ENCODE data around the gene PTPRN. TPM values are rescaled to one million over a fixed set of nuclear protein-coding genes. Genes with fewer than 3 reads are reported as not detected.
"Not testable (repeated sequence)": the region's sequence is repeated elsewhere in the genome, so short reads cannot be mapped to it uniquely, and the experiment has no call there.

The PTPRN gene
- total RNA-seq, 2 donors from 2014 or later = 0.44 to 1.1 TPM

- H3K27me3 ChIP-seq (ENCODE audit: control insufficient read depth, insufficient read depth, low read length, poor library complexity, severe bottlenecking) = no peaks in the 10 kb centered on the region
- H3K27ac Mint-ChIP-seq = no peak overlapping the region
- peaks cover 12% of the 10 kb centered on the region for H3K36me3 Mint-ChIP-seq (ENCODE audit: low read depth)
- no peak overlapping the region for H3K9ac ChIP-seq (ENCODE audit: extremely low read depth, low read length, poor library complexity, severe bottlenecking)
- H3K4me1 Mint-ChIP-seq = peaks cover 3% of the 10 kb centered on the region
- WGBS, 2 experiments (ENCODE audit: insufficient coverage in 1 of 2, insufficient read length in 1 of 2) = 91 to 95% methylated on average over 10 of the region's 10 CpGs
- peaks cover 16% of the 10 kb centered on the region for H3K27me3 Mint-ChIP-seq (ENCODE audit: insufficient read depth)
- no peaks in the 10 kb centered on the region for H3K4me1 ChIP-seq (ENCODE audit: control insufficient read depth, insufficient read depth, low read length)
- no peaks in the 10 kb centered on the region for H3K9me3 Mint-ChIP-seq
- H3K4me3 Mint-ChIP-seq = no peak overlapping the region
- H3K4me3 ChIP-seq (ENCODE audit: low read length) = no peak overlapping the region
- H3K36me3 ChIP-seq (ENCODE audit: control insufficient read depth, insufficient read depth, low read length) = peaks cover 19% of the 10 kb centered on the region
- no peak for DNase-seq
- no peak for TF ChIP-seq CTCF (conservative IDR thresholded peaks at IDR 0.05)
- no peaks in the 10 kb centered on the region for H3K9me3 ChIP-seq (ENCODE audit: control insufficient read depth, low read length)
- H3K27ac ChIP-seq (ENCODE audit: low read depth, low read length) = no peak overlapping the region
Observed at GRCh38 chr2:219287580-219288265, 21.5 kb downstream of the PTPRN start.

- H3K27me3 Mint-ChIP-seq (ENCODE audit: insufficient read depth) = peaks cover 15% of the 10 kb centered on the region
- not testable (repeated sequence) for H3K27me3 ChIP-seq (ENCODE audit: control insufficient read depth, insufficient read depth, low read length, poor library complexity, severe bottlenecking); H3K4me1 ChIP-seq (ENCODE audit: control insufficient read depth, insufficient read depth, low read length); H3K27ac ChIP-seq (ENCODE audit: low read depth, low read length); DNase-seq; H3K4me3 Mint-ChIP-seq; H3K27ac Mint-ChIP-seq; H3K9me3 ChIP-seq (ENCODE audit: control insufficient read depth, low read length); H3K9me3 Mint-ChIP-seq; H3K4me3 ChIP-seq (ENCODE audit: low read length); H3K4me1 Mint-ChIP-seq; H3K9ac ChIP-seq (ENCODE audit: extremely low read depth, low read length, poor library complexity, severe bottlenecking)
- peaks cover 26% of the 10 kb centered on the region for H3K36me3 ChIP-seq (ENCODE audit: control insufficient read depth, insufficient read depth, low read length)
- H3K36me3 Mint-ChIP-seq (ENCODE audit: low read depth) = peaks cover 17% of the 10 kb centered on the region
- 94 to 100% methylated on average over 1 to 6 of the region's 6 CpGs for WGBS, 2 experiments (ENCODE audit: insufficient coverage in 1 of 2, insufficient read length in 1 of 2)
Observed at GRCh38 chr2:219287116-219287440, 22.1 kb downstream of the PTPRN start.

- Histone ChIP-seq H3K9me3 (ENCODE audit: control insufficient read depth, low read length) (no peaks in the 10 kb centered on the region), H3K9ac (ENCODE audit: extremely low read depth, low read length, poor library complexity, severe bottlenecking) (no peak overlapping the region), H3K27me3 (ENCODE audit: control insufficient read depth, insufficient read depth, low read length, poor library complexity, severe bottlenecking) (no peaks in the 10 kb centered on the region), H3K4me1 (ENCODE audit: control insufficient read depth, insufficient read depth, low read length) (no peaks in the 10 kb centered on the region), H3K27ac (ENCODE audit: low read depth, low read length) (no peak overlapping the region), H3K4me3 (ENCODE audit: low read length) (no peak overlapping the region), H3K36me3 (ENCODE audit: control insufficient read depth, insufficient read depth, low read length) (peaks cover 30% of the 10 kb centered on the region)
- TF ChIP-seq CTCF (conservative IDR thresholded peaks at IDR 0.05) = no peak
- Mint-ChIP-seq H3K4me3 (no peak overlapping the region), H3K36me3 (ENCODE audit: low read depth) (peaks cover 18% of the 10 kb centered on the region), H3K4me1 (peaks cover 3% of the 10 kb centered on the region), H3K27ac (peak overlapping the region; percentile 70), H3K27me3 (ENCODE audit: insufficient read depth) (peaks cover 13% of the 10 kb centered on the region), H3K9me3 (no peaks in the 10 kb centered on the region)
- WGBS, 2 experiments (ENCODE audit: insufficient coverage in 1 of 2, insufficient read length in 1 of 2) = 83 to 96% methylated on average over 1 to 12 of the region's 12 CpGs
- no peak for DNase-seq
Observed at GRCh38 chr2:219286436-219287115, 22.6 kb downstream of the PTPRN start.

Measured in endodermal cell (in vitro differentiated cells).